Nucleus accumbens (tissue), 56 donors: ENCODE data around the gene DAB1.

ENCODE experiments used
- DNase-seq, 56 donors: peaks; one replicate each; lab custom pipeline; 2025; lab: John Stamatoyannopoulos, UW

DAB1 gene

GRCh38 chr1:57282411-57282810, 141.4 kb downstream of the DAB1 start:
- DNase-seq, result no peak

GRCh38 chr1:57281324-57281723, 142.5 kb downstream of the DAB1 start:
- DNase-seq, result no peak

GRCh38 chr1:57279909-57280666, 143.8 kb downstream of the DAB1 start:
- DNase-seq, result no peak

GRCh38 chr1:57278558-57278957, 145.3 kb downstream of the DAB1 start:
- no peak for DNase-seq

GRCh38 chr1:57277681-57278080, 146.2 kb downstream of the DAB1 start:
- DNase-seq, result no peak

GRCh38 chr1:57276918-57277317, 146.9 kb downstream of the DAB1 start:
- DNase-seq, result no peak

- no peak for DNase-seq
Measured at GRCh38 chr1:57272601-57273000, 151.3 kb downstream of the DAB1 start.

GRCh38 chr1:57272150-57272549, 151.7 kb downstream of the DAB1 start:
- DNase-seq, result no peak

GRCh38 chr1:57270927-57271698, 152.7 kb downstream of the DAB1 start:
- DNase-seq, result no peak

GRCh38 chr1:57269630-57270225, 154.1 kb downstream of the DAB1 start:
- DNase-seq, result no peak

GRCh38 chr1:57265104-57265503, 158.8 kb downstream of the DAB1 start:
- peak in 13 of 56 donors; percentile 1 to 26 (median 9) for DNase-seq

GRCh38 chr1:57262472-57262871, 161.4 kb downstream of the DAB1 start:
- no peak for DNase-seq

- DNase-seq, result peak in 18 of 56 donors; percentile 2 to 67 (median 14)
Measured at GRCh38 chr1:57258557-57259325, 165.1 kb downstream of the DAB1 start.

- DNase-seq, result no peak
Measured at GRCh38 chr1:57255945-57256344, 167.9 kb downstream of the DAB1 start.

- DNase-seq, result no peak
Measured at GRCh38 chr1:57254022-57254421, 169.8 kb downstream of the DAB1 start.

- no peak for DNase-seq
Measured at GRCh38 chr1:57252597-57253294, 171.1 kb downstream of the DAB1 start.

- DNase-seq, result no peak
Measured at GRCh38 chr1:57250021-57250420, 173.8 kb downstream of the DAB1 start.

- no peak for DNase-seq
Measured at GRCh38 chr1:57249511-57249910, 174.3 kb downstream of the DAB1 start.

GRCh38 chr1:57248830-57249229, 175.0 kb downstream of the DAB1 start:
- no peak for DNase-seq

- DNase-seq, result no peak
Measured at GRCh38 chr1:57238233-57238781, 185.6 kb downstream of the DAB1 start.
